VCaP (cell line): ENCODE measurements around the gene PPARGC1A.

ENCODE experiments used
- H3K27ac ChIP-seq: fragments of 450-650 bp; 2 replicates; pipeline ENCODE4 v1.5.1; 2017
- TF ChIP-seq, protein P1 (sequence below): fragments of 450-650 bp; conservative IDR thresholded peaks from 2 replicates; pipeline ENCODE4 v1.5.1; 2017; ENCODE audit warnings: mild to moderate bottlenecking, moderate library complexity

The PPARGC1A gene

DNA sequence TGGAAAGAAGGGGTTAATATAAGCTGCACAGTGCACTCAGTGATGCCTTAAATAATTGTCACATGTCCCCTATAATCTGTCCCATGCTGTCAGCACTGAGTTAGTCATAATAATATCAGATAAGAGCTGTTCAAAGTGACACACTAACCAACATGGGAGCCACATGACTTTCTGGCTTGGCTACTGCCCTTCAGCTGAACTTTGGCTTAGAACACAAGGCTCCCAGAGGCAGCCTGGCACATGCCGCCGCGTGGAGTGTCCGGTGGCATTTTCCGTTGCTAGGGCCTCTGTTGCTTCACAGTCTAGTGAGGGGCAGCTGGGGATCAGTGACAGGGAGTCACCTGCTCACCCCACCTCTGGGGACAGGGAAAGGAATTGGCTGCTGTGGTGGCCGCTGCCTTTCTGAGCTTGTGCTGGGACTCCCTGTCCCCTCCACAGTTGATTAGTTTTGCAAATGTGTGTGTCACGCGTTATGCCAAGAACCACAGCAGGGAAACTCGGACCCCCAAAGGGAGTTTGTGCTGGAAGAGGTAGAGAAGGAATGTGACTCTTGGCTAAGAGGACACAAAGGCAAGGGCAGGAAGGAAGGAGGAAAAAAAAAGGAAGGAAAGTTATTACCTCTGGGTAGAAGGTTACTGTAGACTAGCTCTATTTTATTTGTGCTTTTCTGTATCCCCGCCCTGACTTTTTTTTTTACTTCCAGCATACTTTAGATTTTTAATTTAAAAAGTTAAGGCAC, 41.1 kb upstream of the PPARGC1A start:
- TF ChIP-seq, protein P1, sequence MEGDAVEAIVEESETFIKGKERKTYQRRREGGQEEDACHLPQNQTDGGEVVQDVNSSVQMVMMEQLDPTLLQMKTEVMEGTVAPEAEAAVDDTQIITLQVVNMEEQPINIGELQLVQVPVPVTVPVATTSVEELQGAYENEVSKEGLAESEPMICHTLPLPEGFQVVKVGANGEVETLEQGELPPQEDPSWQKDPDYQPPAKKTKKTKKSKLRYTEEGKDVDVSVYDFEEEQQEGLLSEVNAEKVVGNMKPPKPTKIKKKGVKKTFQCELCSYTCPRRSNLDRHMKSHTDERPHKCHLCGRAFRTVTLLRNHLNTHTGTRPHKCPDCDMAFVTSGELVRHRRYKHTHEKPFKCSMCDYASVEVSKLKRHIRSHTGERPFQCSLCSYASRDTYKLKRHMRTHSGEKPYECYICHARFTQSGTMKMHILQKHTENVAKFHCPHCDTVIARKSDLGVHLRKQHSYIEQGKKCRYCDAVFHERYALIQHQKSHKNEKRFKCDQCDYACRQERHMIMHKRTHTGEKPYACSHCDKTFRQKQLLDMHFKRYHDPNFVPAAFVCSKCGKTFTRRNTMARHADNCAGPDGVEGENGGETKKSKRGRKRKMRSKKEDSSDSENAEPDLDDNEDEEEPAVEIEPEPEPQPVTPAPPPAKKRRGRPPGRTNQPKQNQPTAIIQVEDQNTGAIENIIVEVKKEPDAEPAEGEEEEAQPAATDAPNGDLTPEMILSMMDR = no peak

DNA sequence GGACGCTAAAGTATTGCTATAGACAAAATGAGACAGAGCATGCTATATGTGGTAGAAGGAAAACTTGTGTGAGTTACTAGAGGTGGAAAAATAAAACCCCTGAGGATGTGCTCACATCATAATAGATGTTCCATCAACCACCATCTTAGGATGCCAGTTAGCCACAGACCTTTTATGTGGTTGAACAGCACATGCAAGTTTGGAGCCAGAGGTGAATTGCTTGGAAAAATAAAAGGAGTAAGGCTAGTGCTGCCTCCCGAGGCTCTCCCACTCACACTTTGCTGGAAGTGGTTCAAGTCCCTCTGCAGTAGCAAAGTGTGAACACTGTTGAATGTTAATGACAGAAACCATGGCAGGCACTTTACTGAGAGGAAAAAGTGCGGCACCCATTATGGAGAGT, 39.4 kb upstream of the PPARGC1A start:
- no peak overlapping the region for H3K27ac ChIP-seq
- TF ChIP-seq, protein P1 = no peak

More for the DNA sequence above, 41.1 kb upstream of the PPARGC1A start:
- H3K27ac ChIP-seq = no peak overlapping the region

DNA sequence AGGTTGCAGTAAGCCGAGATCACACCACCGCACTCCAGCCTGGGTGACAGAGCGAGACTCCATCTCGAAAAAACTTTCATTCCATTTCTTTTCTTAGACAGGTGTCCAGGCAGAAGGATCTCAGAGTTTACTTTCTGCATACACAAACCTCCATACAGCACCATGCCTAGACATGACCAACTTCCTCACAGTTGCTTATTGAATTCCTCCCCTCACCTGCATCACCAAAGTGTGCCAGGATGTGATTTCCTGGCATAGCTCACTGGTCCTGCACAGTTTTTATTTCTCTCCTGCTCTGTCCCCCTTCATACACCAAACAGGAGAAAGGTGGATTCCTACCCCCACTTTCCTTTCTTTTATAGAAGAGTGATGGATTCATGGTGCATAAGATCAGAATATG, 34.7 kb upstream of the PPARGC1A start:
- TF ChIP-seq, protein P1 = no peak

DNA sequence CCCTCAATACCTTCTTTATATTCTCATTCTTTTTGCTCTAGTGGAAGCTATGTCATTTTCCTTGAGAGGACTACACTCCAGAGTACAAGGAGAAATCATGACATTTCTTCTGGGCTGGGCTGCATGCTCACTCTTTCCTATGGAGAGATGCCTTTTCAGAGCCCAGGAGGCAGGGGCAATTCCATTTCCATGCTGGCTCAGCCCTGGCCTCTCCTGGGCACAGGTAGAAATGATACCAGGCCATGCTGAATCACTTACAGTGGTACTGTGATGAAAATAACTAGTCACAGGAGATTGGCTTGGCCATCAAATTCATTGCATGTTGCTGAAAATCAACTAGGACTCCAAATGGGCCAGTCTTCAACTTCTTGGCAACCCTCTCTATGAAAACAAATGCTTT, 34.0 kb upstream of the PPARGC1A start:
- no peak overlapping the region for H3K27ac ChIP-seq
- TF ChIP-seq, protein P1 = no peak

More for the DNA sequence above, 34.7 kb upstream of the PPARGC1A start:
- H3K27ac ChIP-seq = no peak overlapping the region

DNA sequence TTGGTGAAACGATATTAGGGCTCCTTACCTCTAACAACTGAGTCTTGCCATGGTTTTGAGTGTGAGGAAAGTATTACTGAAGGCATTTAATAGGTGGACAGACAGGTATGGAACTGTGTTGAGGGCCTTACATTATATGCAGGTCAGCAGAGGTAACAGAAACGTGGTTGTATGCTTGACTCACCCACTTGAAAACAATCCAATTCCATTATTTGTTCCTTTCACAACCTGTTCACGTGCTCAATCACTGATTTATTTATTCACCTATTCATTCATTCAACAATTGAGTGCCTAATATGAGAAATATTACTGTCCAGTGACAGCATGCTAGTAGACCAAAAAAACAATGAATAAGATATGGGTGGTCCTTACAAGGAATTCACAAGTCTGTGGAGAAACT, 33.3 kb upstream of the PPARGC1A start:
- TF ChIP-seq, protein P1 = no peak
- H3K27ac ChIP-seq = no peak overlapping the region

DNA sequence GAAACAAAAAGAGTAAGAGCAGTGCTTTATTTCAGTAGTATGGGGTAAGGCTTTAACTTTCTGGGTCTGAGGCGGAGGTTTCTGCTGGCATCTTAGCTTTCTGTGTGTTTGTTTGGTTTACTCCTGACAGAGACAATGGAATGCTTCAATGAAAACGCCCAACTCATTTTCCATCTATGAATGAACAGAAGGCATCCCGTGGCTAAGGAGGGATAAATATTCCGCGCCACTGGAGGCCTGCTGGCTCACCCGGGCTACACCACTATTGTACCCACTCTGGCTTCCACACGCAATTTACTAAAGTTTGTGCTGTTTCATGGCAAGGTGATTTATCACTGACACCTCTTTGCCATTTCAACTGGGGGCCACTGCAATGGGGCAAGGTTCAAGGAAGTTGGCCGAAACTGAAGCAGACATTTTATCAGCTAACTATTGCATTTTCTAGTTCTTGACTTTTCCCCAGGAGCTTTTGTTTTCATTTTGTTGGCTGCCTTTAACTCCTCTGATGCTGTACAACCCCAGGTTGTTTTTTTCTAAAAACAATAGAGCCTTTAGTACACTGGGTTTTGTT, 32.8 kb upstream of the PPARGC1A start:
- H3K27ac ChIP-seq = no peak overlapping the region
- TF ChIP-seq, protein P1 = no peak

DNA sequence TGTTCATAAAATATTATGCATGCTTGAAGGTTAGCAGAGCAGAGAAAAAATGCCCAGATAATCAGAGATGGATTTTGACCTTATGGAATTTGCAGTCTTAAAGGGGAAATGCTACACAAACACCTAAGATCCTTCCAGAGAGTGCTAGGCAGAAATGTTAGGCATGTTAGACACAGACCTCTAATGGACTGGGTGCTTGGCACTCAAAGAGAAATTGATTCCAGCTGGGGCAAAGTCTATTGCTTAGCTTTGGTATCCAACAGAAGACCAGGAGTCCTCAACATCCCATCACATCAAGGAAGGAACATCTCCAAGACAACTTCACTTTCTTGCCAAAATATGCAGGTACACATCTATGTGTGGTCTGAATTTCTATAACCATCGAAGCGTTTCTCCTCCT, 32.2 kb upstream of the PPARGC1A start:
- no peak overlapping the region for H3K27ac ChIP-seq
- TF ChIP-seq, protein P1 = no peak
